Left hindlimb (tissue), 1 donor: ENCODE results near the gene C16orf74.

Source experiments
- DNase-seq: peaks from one replicate; pipeline ENCODE4 v3.0.0-alpha.2; 2018

The C16orf74 gene

DNA sequence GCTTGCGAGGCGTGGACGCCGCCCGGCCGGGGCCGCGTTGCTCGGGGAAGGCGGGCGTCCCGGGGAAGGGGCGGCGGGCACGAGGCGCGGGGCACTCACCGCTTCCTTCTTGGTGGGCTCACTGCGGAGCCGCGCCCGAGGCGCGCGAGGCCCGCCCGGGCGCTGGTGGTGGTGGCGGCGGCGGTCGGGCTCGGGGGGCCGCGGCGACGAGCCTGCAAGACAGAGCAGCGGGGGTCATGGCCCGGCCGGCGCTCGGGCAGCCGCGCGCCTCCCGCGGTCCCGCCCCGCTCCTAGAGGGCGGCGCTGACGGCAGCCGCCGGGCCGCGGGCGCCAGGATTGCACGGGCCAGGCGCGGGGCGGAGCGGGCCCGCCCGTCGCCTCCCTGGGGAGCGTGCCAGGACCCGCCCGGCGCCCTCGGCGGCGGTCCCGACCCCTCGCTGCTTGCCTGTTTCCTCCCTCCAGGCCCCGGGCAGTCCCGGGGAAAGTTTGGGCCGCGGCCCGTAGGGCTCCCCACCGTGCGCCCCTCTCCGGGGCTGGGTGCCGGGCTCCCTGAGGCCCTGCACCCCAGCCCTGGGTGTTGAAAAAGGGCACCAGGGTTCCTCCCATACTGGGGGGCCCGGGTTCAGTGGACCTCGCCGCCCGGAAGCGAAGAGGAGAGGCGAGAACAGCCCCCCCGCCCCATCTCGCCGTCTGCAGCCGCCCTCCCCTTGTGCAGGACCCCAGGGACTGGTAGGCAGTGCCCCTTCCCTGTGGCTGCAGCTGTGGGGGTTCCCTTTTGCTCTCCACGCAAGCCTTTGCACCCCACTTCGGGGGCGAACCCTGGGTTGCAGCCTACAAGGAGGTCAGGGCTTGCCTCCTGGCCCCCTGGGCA lies at the start of gene C16orf74:
TSS of gene C16orf74 (minus strand) at position 270 of the 871 bp plus-strand sequence. CDS start 15,879 bp downstream, outside the sequence.
- no peak for DNase-seq

DNA sequence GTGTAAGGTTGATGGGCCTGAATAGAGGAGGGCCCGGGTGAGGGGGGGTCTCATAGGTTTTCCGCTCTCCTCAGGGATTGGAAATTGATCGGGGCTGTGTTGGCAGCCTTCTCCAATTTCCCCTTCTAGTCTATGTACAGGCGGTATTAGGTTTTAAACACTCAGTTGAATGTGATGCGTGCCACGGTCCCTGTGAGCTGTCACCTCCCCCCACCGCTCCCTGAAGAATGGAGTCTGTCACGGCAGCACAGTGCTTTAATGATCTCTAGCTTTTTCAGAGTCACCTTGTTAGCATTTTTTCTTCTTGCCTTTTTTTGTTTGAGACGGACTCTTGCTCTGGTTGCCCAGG lies 49.4 kb upstream of the C16orf74 start:
- DNase-seq: no peak

DNA sequence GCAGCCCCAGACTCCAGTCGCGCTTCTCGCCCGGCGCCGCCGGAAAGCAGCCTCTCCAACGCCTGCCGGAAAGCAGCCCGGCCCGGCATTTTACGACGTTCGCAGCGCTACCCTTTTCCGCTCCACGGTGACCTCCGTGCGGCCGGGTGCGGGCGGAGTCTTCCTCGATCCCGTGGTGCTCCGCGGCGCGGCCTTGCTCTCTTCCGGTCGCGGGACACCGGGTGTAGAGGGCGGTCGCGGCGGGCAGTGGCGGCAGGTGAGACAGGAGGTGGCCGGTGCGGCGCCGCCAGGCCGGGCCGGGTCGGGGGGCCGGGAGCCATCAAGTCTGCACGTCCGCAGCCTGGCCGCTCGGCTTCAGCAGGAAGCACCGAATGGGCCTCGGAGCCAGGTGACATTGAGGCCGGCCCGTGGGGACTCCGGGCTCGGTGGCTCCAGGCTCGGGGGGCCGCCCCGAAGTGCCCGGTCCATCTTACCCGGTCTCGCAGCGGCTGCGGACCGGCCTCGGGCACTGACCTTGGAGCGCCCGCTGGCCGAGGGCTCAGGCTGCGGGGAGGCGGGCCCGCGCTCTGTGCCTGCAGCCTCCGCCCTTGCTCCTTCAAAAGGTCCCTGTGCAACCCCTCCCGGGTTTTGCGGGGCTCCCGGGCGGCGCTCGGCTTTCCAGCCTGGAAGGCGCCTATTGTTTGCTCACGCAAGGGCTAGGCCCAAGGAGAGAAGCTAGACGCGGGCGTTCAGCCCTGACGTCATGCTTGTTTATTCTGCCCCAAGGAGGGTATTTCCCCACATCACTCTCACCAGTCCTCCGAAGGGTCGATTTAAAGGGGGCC lies 48.8 kb upstream of the C16orf74 start, which contains the start of the genes COX4I1 and EMC8:
TSS of gene COX4I1 (plus strand) at position 199 of the 824 bp plus-strand sequence. CDS start 1,511 bp downstream, outside the sequence.
TSS of gene EMC8 (minus strand) at position 48 of the 824 bp plus-strand sequence. CDS start 249 bp downstream, outside the sequence.
- peak; percentile 94 for DNase-seq

DNA sequence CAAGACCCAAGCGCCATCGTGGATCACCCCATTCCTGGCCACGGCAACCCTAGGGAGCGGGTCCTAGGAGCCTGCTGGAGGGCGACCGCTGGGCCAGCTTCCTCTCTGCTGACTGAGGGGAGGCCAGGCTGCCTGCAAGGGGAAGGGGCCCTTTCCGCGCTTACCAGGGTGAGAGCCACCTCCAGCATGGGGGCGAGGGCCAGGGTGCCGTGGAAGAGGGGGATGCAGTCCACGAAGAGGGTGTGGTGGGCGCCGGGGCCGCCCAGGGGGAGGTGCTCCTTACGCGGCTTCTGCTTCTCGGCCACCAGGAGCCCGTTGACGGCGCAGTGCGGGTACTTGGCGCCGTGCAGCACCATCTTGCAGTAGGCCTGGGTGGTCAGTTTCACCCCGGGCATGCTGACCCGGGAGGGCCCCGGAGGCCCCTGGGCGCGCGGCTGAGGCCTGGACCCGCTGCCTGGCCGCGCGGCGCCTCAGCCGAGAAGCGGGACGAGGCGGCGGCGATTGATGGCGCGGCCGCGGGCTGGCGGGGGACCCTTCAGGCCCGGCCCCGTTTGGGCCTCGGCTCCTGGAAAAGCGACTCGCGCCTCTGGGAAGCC lies 48.1 kb upstream of the C16orf74 start:
- DNase-seq: peak; percentile 47

DNA sequence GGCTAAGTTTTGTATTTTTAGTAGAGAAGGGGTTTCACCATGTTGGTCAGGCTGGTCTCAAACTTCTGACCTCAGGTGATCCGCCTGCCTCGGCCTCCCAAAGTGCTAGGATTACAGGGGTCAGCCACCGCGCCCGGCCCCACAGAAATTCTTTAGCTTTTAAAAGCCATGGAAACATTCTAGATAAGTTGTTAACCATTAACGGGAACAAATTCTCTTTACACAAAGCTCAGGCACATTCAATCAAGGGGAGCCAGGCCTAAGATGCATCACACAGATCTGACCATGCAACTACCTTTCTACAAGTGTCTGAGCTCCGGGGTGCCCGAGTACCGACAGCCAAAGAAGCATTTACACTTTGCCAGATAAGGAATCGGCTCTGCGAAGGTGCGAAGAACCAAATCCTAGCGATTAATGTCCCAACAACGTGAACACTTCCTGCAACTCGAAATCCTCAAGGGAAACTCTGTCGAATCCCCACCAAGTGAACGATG lies 47.4 kb upstream of the C16orf74 start:
- DNase-seq: no peak

DNA sequence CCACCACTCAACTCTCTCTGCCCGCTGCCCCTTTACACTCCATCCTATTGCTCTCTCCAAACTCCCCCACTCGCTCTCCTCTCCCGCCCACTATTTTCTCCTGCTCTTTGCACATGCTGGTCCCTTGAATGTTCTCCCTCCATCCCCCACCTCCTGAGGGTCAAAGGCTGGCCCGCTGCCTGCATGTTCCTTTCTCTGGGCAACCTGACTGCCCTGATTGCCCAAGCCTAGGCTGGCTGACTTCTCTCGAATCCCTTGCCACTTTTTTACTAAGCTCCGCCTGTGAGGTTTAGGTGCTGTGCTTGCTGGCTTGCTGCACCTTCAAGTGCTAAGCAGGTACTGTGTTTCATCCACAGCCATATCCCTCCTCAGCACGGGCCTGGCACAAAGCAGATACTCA lies 45.7 kb upstream of the C16orf74 start:
- DNase-seq: no peak

DNA sequence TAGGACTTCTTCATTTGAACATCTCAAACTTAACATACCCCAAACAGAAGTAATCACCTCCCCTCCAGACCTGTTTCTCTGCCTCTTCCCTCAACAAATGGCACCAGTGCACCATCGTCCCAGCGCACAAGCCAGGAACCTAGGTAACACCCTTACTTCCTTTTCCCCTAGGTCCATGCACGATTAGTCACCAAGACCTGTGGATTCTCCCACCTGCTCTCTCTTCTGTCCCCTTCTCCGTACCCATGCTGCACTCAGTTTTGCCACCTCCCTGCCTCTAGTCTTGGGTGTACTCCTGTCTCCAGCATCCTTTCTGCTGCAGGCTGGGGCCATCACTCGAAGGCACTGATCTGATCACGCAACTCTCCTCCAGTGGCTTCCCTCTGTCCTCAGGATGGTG lies 45.3 kb upstream of the C16orf74 start:
- DNase-seq: no peak

DNA sequence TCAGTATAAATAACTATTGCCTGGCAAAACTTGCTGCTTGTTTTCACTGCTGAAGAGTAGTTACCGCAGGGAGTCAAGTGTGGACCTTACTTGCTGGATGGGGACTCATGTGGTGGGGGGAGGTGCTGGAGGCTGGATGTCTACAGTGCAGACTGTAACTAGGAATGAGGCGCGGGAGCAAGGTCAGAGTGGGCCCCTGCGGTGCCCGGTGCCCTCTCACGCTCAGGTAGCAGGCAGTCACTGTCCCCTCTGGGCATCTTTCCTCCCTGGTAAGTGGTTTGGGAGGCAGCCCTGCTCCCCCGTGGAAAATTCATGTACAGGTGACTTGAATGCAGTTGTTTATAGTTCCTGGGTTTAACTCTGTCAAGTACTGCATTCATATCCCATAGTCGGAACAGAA lies 43.8 kb upstream of the C16orf74 start:
- no peak for DNase-seq

DNA sequence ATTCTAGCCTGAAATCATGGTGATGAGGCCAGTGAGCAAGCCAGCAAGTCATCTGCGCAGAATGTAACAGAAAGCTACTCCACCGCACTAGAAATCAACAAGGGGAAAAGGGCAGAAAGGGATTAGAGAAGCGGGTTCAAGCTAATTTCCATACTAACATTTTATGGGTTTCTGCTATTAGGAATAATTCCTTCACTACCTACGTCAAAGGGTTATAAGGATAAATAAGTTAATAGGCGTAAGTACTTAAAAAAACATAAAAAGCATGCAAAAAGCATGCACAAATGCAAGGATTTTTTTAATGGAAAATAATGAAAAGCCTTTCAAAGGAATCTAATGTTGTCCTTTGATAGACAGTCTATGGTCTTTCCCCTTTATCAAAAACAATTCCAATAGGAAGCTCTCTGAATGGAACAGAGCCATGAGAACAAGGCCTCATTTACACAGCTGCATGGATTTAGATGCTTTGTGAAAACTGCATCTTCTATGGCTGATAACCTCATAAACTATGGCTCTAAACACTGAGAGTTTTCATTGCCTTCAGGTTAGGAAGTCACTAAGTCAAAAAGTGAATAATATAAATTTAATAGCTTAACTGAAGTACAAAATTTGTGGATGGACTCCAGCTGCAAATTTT lies 42.9 kb upstream of the C16orf74 start:
- no peak for DNase-seq

DNA sequence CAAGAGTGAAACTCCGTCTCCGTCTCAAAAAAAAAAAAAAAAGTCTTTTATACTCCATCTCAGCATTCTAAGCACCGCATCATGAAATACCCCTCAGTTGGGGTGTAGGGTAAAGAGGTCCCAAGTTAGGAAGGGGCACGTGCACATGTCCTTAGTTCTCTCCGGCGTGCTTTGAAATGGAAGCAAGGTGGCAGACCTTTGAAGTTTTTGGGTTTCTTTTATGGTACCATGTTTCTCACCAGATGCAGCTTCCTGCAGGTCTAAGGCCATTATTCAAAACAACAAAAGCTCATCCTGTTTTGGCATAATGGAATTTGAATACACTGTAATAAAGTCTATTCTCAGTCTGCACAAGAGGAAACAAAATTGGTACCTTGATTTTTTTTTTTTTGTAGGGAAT lies 38.9 kb upstream of the C16orf74 start:
- no peak for DNase-seq

DNA sequence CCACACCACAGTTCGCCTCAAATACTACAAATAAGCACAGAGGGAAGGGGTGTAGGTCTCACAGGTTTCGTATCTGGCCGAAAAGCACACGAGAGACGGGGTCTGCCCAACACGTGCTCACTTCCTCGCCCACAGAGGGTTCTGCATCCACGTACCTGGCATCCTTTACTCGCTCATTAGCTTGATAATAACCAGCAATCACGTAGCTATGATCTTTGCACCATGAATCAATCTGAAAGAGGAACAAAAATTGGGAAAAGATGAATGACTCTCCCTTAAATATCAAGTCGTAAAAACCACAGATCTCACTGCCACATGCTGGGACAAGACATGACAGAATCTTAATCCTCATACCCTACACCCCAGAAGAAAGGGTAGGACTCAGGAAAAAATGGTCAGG lies 37.9 kb upstream of the C16orf74 start:
- DNase-seq: no peak

DNA sequence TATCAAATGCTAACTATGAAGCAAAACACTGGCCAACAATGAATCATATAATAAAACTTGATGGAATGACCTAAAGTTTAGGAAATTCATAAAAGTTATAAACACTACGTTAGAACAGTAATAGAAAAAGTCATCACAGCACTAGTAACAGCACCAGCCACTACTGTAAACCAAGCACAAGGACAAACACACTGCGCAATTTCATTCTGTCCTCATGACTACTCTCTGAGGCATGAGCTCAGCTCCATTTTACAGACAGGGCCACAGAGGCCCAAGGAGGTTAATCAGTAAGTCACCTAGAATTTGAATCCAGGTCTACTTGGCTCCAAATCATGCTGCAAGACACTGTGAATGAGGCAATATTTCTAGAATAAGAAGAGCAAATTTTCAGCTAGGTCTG lies 35.0 kb upstream of the C16orf74 start:
- no peak for DNase-seq

DNA sequence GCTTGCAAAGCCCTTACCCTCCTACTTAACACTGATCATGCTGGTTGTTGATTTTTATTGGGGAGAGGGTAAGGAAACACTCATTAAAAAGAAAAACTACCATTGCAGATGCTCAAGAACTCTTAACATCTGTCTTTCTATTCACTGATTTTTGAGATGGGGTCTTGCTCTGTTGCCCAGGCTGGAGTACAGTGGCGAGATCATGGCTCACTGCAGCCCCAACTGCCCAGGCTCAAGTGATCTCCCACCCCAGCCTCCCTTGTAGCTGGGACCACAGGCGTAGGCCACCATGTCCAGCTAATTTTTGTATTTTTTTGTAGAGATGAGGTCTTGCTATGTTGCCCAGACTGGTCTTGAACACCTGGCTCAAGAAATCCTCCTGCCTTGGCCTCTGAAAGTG lies 33.9 kb upstream of the C16orf74 start:
- no peak for DNase-seq

DNA sequence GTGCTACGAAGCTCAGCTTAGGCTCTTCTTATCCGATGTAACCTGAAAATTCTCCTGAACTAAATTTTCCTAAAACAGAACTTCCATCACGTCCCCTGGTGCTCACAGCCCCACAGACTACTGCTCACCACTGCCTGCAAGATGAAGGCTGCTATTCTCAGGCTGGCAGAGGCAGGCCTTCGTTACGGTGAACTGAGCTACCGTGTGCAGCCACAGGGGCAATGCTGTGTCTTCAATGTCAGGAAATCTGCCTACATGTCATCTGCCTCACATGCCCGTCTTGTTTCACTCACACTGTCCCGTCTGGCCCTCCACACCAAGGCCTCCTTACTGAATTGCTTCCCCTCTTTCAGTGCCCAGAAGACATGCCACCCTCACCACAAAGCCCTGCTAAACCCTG lies 32.5 kb upstream of the C16orf74 start:
- no peak for DNase-seq

DNA sequence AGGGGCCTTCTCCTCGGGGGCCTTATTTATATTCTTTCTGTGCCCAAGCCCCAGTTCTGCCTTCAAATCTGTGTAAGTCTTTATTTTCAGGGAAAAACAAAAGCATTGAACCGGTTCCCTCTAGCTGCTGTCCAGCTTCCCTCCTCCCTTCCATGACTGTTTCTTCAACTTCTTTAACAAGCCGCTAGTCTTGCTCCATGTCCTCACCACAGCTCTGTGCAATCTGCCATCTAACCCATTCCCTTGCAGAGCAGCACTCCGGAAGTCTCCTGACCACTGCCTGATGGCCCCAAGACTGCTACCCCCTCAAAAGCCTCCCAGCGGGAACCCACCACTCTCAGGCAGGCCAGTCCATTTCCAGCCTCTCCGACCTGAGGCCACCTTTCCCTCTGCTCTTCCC lies 31.6 kb upstream of the C16orf74 start:
- DNase-seq: no peak

DNA sequence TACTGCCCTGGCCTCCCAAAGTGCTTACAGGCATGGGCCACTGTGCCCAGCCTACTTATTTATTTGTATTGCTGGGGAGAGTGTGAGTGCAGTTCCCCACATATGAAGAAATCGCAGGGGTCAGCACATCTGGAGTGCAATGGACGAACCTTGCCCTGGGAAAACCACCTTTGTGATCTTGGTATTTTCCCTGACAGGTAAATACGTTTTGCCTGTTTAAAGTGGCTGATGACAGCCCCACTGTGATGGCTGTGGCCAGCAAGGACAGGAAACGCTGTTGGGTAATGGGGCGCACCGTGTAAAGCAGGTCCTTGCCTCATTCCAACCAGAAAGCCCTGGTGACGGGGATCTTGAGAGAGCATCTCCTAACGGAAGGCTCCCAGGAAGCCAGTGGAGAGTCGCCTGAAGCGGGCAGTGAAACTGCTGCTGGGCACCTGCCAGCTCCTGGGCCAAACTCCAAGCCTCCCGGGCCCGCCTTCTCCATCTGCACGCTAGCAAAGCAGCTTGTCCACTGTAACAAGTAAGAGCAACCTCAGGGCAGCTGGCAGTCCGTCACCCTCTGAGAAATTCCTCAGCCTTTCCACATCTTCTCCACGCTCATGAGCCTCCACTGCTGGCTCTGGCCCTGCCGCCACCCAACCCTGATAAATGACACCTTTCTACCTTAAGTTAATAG lies 30.9 kb upstream of the C16orf74 start:
- no peak for DNase-seq

DNA sequence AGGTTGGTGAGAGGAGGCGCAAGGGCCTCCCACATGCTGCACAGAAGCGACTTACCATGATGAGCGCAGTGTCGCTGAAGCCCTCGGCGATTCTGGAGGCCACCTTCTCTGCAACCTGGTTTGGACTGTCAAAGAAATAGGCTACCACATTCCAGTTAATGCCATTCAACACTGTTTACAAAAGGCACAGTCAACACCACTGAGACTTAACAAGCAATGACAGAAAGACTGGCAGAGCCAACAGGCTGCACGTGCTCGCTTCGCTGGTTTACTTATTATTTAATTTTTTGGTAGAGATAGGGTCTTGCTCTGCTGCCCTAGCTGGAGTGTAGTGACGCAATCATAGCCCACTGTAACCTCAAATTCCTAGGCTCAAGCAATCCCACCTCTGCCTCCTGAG lies 30.3 kb upstream of the C16orf74 start:
- no peak for DNase-seq

DNA sequence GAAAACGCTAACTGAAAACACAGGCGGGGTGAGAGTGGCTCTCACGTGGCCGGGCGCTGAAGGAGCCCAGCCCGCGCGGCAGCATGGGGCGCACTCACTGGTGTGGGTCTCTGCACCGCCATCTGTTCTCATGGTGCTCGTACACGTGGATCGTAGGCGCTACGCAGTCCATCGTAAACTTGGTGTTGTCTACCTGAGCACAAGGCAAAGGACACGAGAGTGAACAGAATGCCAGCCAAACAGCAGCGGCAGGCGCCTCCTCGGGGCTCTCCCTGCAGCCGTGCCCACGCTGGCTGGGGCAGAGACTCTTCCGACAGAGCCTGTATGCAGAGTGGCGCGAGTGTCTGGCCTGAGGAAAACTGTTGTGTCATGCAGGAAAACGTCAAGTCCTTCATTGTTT lies 29.4 kb upstream of the C16orf74 start:
- DNase-seq: no peak

DNA sequence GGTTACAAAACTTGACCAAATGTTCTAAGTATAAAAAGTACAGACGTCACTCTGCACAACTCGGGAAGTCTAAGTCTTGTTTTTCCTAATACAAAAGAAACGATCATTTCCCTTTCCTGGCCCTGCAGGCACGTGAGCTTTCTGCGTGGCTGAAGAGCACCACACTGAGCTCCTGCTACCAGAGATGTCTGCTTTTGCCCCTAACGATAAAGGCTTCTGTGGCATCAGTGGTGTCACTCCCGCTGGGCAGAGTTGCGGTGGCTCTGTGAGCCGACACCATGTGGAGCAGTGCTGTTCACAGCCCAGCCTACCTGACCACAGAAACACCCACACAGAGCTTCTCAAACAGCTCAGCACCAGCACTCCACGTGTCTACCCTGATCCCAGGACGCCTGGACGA lies 28.0 kb upstream of the C16orf74 start:
- DNase-seq: no peak

DNA sequence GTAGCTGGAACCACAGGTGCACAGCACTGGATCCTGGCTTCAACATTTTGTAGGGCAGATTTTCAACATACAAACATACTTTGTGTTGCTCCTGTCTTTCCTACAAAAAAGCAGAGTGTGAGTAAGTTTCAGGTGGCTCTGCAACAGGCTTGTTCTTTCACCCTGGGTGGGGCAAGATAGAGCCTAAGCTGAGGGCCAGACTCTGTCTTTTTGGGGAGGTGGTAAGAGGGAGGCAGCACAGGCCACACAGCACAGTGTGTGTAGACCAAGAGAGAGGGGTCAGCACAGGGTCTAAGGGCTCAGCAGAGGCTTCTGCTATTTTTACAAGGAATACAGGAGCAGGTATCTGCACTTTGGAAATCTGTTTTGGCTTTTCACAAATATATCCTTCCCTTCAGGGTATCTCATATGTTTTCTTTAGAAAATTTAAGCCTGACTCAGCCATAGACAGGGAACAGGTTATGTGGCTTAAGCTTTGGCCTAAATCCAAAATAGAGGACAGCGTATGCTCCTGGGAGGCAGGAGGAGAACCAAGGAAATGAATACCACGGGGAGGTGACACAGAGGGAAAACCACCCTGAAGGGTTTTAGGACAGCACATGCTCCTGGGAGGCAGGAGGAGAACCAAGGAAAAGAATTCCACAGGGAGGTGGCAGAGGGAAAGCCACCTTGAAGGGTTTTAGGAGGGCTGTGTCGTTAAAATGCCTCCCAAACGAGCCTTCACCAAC lies 26.9 kb upstream of the C16orf74 start:
- no peak for DNase-seq

DNA sequence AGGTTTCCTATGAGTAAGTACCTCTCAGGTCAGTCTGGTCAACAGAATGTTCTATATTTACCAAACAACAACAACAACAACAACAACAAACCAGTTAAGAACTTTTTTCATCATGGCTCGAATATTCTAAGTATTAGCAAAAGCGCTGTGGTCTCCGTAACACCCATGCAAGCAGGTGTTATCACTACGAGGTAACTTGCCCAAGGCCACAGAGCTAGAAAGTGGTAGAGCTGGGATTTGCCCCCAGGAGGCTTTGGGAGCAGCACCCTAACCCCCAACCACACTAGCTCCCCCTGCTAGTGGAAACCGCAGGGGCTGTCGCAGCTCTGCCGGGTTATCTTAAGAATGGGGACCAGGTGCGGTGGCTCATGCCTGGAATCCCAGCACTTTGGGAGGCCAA lies 23.9 kb upstream of the C16orf74 start:
- no peak for DNase-seq
